Adrenal gland (tissue), 12 donors: ENCODE results near the gene RASSF4. TPM values are rescaled to one million over a fixed set of nuclear protein-coding genes. Genes with fewer than 3 reads are reported as not detected.

Source experiments
- DNase-seq, 7 donors: peaks; one replicate each; pipeline ENCODE4 v3.0.0-alpha.2; 2019 to 2020
- H3K27ac ChIP-seq, 5 donors: fragments of 200-600 bp; sonication (generic) in 4 of 5; 1 replicate in 3 of 5; 2 replicates in 2 of 5; pipeline versions ENCODE4 v1.5.1 to v1.8.0; 2016 to 2020; ENCODE audit warnings: mild to moderate bottlenecking in 1 of 5
- H3K27me3 ChIP-seq: fragments of 200-600 bp; 2 replicates; pipeline ENCODE4 v1.8.0; 2021
- H3K36me3 ChIP-seq, 2 donors: fragments of 200-600 bp; replicated peaks in 1 of 2; 1 replicate in 1 of 2; 2 replicates in 1 of 2; pipeline versions ENCODE4 v1.5.1 to v1.8.0; 2018 to 2022
- H3K4me1 ChIP-seq, 2 donors: fragments of 200-600 bp; replicated peaks in 1 of 2; 1 replicate in 1 of 2; 2 replicates in 1 of 2; pipeline versions ENCODE4 v1.5.1 to v1.8.0; 2018 to 2021
- H3K4me3 ChIP-seq, 4 donors: fragments of 200-600 bp; sonication (generic) in 3 of 4; one replicate each; pipeline ENCODE4 v1.5.1; 2016 to 2018
- H3K9me3 ChIP-seq, 3 donors: fragments of 200-600 bp; sonication (generic) in 1 of 3; replicated peaks in 1 of 3; 1 replicate in 2 of 3; 2 replicates in 1 of 3; pipeline versions ENCODE4 v1.5.1 to v1.8.0; 2016 to 2021
- POLR2A ChIP-seq, 2 donors: fragments of 450-650 bp; IDR thresholded peaks; one replicate each; pipeline ENCODE4 v1.6.1; 2017; ENCODE audit warnings: antibody characterized with exemption in 2 of 2, mild to moderate bottlenecking in 2 of 2, moderate library complexity in 1 of 2
- WGBS, 4 donors: extraction: QIAGEN DNeasy Blood & Tissue Kit in 2 of 4; methylation state at CpG; one replicate each; pipeline versions ENCODE4 v1.1.5 to v1.1.7; 2013 to 2017; 5-methylcytosine and 5-hydroxymethylcytosine counted together
- intact Hi-C, 2 donors: fragments of 100-400 bp; cut with DNase I; formaldehyde crosslinking; loops; one replicate each; pipeline versions ENCODE4 v1.14.1 to v1.15.0; 2022 to 2023
- polyA plus RNA-seq, 3 donors: library from polyadenylated mRNA; stranded (reverse); fragments of 200-250 nt in 2 of 3; fragments of 350-450 nt in 1 of 3; fragmentation: Illumina TruSeq in 1 of 3; extraction: RNeasy Lipid Tissue Mini Kit (QIAGEN cat#74804) in 1 of 3; gene quantifications; one replicate each; pipeline ENCODE4 v1.2.3, GENCODE V29; 2013 to 2014
- total RNA-seq, 9 donors: library from RNA; depleted of rRNA in 4 of 9; stranded (reverse); fragments of >200 nt in 4 of 9; fragments of 120-200 nt in 1 of 9; fragmentation: NEBNext Ultra II Directional in 1 of 9; extraction: Animal tissue kit (Norgen Biotek cat#: 25700) in 1 of 9; gene quantifications; one replicate each; pipeline versions ENCODE4 v1.1.0 to v1.2.4, GENCODE V29; 2013 to 2023
- TF ChIP-seq, protein P1 (sequence below), 6 experiments: fragments of 450-650 bp in 4 of 6; fragments of 200-600 bp in 2 of 6; sonication (generic) in 1 of 6; IDR thresholded peaks; 1 replicate in 5 of 6; 2 replicates in 1 of 6; pipeline versions ENCODE4 v1.5.1 to v1.8.0; 2016 to 2021; ENCODE audit warnings: antibody characterized with exemption in 6 of 6, mild to moderate bottlenecking in 2 of 6, moderate library complexity in 1 of 6
- donor health status: healthy with polysubstance abuse.
- donor health status: Bipolar disorder and iron deficiency.
- donor health status: DM: yes; HTN: yes; CAD: no.
- donor health status: DM: no; HTN: no; CAD: no.
- donor health status: DM: no; HTN: no; CAD: no.
- donor health status: DM: yes; HTN: yes; CAD: no.

The RASSF4 gene
- total and polyA plus RNA-seq, 12 donors = 5.2 to 47.5 (median 25.0) TPM

GRCh38 chr10:44984671-44985101 lies 25.1 kb downstream of the RASSF4 start:
- Histone ChIP-seq H3K4me3 (no peak overlapping the region), H3K27me3 (no peaks in the 10 kb centered on the region), H3K4me1 (peaks cover 20 to 38% of the 10 kb centered on the region in 2 donors), H3K36me3 (peaks cover 0 to 10% of the 10 kb centered on the region in 2 donors), H3K27ac (peak overlapping the region in 2 of 5 donors; percentile 17 to 79), H3K9me3 (no peaks in the 10 kb centered on the region)
- TF ChIP-seq, protein P1, sequence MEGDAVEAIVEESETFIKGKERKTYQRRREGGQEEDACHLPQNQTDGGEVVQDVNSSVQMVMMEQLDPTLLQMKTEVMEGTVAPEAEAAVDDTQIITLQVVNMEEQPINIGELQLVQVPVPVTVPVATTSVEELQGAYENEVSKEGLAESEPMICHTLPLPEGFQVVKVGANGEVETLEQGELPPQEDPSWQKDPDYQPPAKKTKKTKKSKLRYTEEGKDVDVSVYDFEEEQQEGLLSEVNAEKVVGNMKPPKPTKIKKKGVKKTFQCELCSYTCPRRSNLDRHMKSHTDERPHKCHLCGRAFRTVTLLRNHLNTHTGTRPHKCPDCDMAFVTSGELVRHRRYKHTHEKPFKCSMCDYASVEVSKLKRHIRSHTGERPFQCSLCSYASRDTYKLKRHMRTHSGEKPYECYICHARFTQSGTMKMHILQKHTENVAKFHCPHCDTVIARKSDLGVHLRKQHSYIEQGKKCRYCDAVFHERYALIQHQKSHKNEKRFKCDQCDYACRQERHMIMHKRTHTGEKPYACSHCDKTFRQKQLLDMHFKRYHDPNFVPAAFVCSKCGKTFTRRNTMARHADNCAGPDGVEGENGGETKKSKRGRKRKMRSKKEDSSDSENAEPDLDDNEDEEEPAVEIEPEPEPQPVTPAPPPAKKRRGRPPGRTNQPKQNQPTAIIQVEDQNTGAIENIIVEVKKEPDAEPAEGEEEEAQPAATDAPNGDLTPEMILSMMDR (IDR thresholded peaks at IDR 0.05) = no peak
- no peak for TF ChIP-seq POLR2A (IDR thresholded peaks at IDR 0.05)
- intact Hi-C loops = no loop called here
- peak in 2 of 7 donors; percentile 21 to 42 for DNase-seq
- 95 to 98% (median 96%) methylated on average over 3 to 15 of the region's 15 CpGs for WGBS, 4 donors

- peak in 3 of 7 donors; percentile 14 to 46 (median 19) for DNase-seq
- Histone ChIP-seq H3K36me3 (peaks cover 0 to 13% of the 10 kb centered on the region in 2 donors), H3K27me3 (no peaks in the 10 kb centered on the region), H3K4me1 (peaks cover 15 to 33% of the 10 kb centered on the region in 2 donors), H3K27ac (peak overlapping the region in 2 of 5 donors; percentile 56 to 79), H3K9me3 (no peaks in the 10 kb centered on the region), H3K4me3 (no peak overlapping the region)
- TF ChIP-seq, protein P1 (IDR thresholded peaks at IDR 0.05) = no peak
- no peak for TF ChIP-seq POLR2A (IDR thresholded peaks at IDR 0.05)
- intact Hi-C loops = no loop called here
- 77 to 87% (median 82%) methylated on average over 8 to 9 of the region's 9 CpGs for WGBS, 4 donors
Measured at GRCh38 chr10:44985175-44985681, 25.6 kb downstream of the RASSF4 start.

DNA sequence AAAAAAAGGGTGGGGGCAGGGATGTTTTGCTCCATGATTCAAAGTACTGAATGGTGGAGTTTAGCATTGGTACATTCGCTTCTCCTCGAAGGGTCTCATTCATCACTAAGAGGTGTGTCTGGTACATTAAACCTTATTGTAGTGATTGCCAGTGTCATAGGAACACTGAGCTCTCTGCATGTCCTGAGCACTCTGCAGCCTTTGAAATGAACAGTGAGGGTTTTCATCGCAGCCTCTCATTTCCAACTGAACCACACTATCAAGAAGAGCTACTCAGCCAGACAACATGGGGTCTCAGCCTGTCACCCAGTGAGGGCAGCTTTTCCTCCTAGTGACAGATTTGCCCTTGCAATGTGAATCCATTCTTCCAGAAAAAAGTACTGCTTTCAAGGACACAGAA lies 26.6 kb downstream of the RASSF4 start:
- no peak overlapping the region for H3K4me3 ChIP-seq
- no peaks in the 10 kb centered on the region for H3K27me3 ChIP-seq
- H3K27ac ChIP-seq = peak overlapping the region in 2 of 5 donors; percentile 56 to 79

GRCh38 chr10:44986670-44987069 lies 27.1 kb downstream of the RASSF4 start:
- 63 to 73% (median 69%) methylated on average over 3 of the region's 3 CpGs for WGBS, 4 donors
- intact Hi-C loops = no loop called here
- DNase-seq = peak in 2 of 7 donors; percentile 4 to 8
- H3K4me3 ChIP-seq = no peak overlapping the region
- H3K4me1 ChIP-seq = peaks cover under 1 to 19% of the 10 kb centered on the region in 2 donors
- H3K27me3 ChIP-seq = no peaks in the 10 kb centered on the region
- no peak for TF ChIP-seq POLR2A (IDR thresholded peaks at IDR 0.05)
- TF ChIP-seq, protein P1 (IDR thresholded peaks at IDR 0.05) = no peak
- peaks cover 0 to 13% of the 10 kb centered on the region in 2 donors for H3K36me3 ChIP-seq
- peak overlapping the region in 2 of 5 donors; percentile 56 to 79 for H3K27ac ChIP-seq
- no peaks in the 10 kb centered on the region for H3K9me3 ChIP-seq

More for the DNA sequence above, 26.6 kb downstream of the RASSF4 start:
- TF ChIP-seq, protein P1 (IDR thresholded peaks at IDR 0.05) = no peak
- no peak for TF ChIP-seq POLR2A (IDR thresholded peaks at IDR 0.05)
- no peaks in the 10 kb centered on the region for H3K9me3 ChIP-seq
- peaks cover 0 to 13% of the 10 kb centered on the region in 2 donors for H3K36me3 ChIP-seq
- peaks cover 6 to 24% of the 10 kb centered on the region in 2 donors for H3K4me1 ChIP-seq
- peak in 3 of 7 donors; percentile 6 to 15 (median 8) for DNase-seq
- intact Hi-C loops = no loop called here
- WGBS, 4 donors = 67 to 90% (median 87%) methylated on average over 3 of the region's 3 CpGs
